Hepatocyte (in vitro differentiated cells): ENCODE measurements around the gene HTT. TPM values are rescaled to one million over a fixed set of nuclear protein-coding genes. Genes with fewer than 3 reads are reported as not detected.

Experiments
- DNase-seq: peaks from one replicate; pipeline ENCODE4 v3.0.0-alpha.2; 2016; ENCODE audit warnings: low spot score
- H2AFZ ChIP-seq: fragments of 200-600 bp; sonication (generic); 2 replicates; pipeline ENCODE4 v1.6.0; 2016; ENCODE audit warnings: antibody characterized with exemption, mild to moderate bottlenecking
- H3K27ac ChIP-seq: fragments of 200-600 bp; sonication (generic); 2 replicates; pipeline ENCODE4 v1.5.1; 2016; ENCODE audit warnings: mild to moderate bottlenecking
- H3K27me3 ChIP-seq: fragments of 200-600 bp; sonication (generic); 2 replicates; pipeline ENCODE4 v1.6.1; 2016
- H3K36me3 ChIP-seq: fragments of 200-600 bp; sonication (generic); replicated peaks from 2 replicates; pipeline ENCODE4 v1.5.1; 2016; ENCODE audit warnings: low read depth; ENCODE audit not compliant: insufficient read depth
- H3K4me1 ChIP-seq: fragments of 200-600 bp; sonication (generic); 2 replicates; pipeline ENCODE4 v1.5.1; 2016; ENCODE audit warnings: mild to moderate bottlenecking, moderate library complexity; ENCODE audit not compliant: insufficient read depth
- H3K4me2 ChIP-seq: fragments of 200-600 bp; sonication (generic); 2 replicates; pipeline ENCODE4 v1.6.0; 2016
- H3K4me3 ChIP-seq: fragments of 200-600 bp; sonication (generic); 2 replicates; pipeline ENCODE4 v1.5.1; 2016; ENCODE audit warnings: mild to moderate bottlenecking
- H3K79me2 ChIP-seq: fragments of 200-600 bp; sonication (generic); 2 replicates; pipeline ENCODE4 v1.6.0; 2017; ENCODE audit warnings: mild to moderate bottlenecking
- H3K9me2 ChIP-seq: fragments of 200-600 bp; sonication (generic); replicated peaks from 2 replicates; pipeline ENCODE4 v1.6.0; 2017; ENCODE audit warnings: mild to moderate bottlenecking; ENCODE audit not compliant: insufficient read depth
- H3K9me3 ChIP-seq: fragments of 200-600 bp; sonication (generic); 2 replicates; pipeline ENCODE4 v1.5.1; 2016; ENCODE audit warnings: low read depth, mild to moderate bottlenecking
- H4K20me1 ChIP-seq: fragments of 200-600 bp; sonication (generic); 2 replicates; pipeline ENCODE4 v1.6.0; 2016; ENCODE audit warnings: mild to moderate bottlenecking; ENCODE audit not compliant: insufficient read depth, poor library complexity, severe bottlenecking
- EZH2 ChIP-seq: fragments of 200-600 bp; sonication (generic); IDR thresholded peaks from 2 replicates; pipeline ENCODE4 v1.6.1; 2016; ENCODE audit warnings: antibody characterized with exemption, mild to moderate bottlenecking, borderline replicate concordance
- EZH2phosphoT487 ChIP-seq: fragments of 200-600 bp; sonication (generic); IDR thresholded peaks from one replicate; pipeline ENCODE4 v1.6.1; 2018; ENCODE audit warnings: antibody characterized with exemption, mild to moderate bottlenecking, low read depth, moderate library complexity; ENCODE audit not compliant: unreplicated experiment, severe bottlenecking
- WGBS: methylation state at CpG from one replicate; pipeline ENCODE4 v1.1.6; 2016; ENCODE audit warnings: low lambda C conversion rate; ENCODE audit errors: missing lambda C conversion rate; 5-methylcytosine and 5-hydroxymethylcytosine counted together
- polyA plus RNA-seq: library from polyadenylated mRNA; unstranded; fragments of >200 nt; fragmentation: Nextera tagmentation; extraction: Ambion mirVana; gene quantifications from 2 replicates; pipeline ENCODE4 v1.2.1, GENCODE V29; 2016
- total RNA-seq: library from RNA; depleted of rRNA; stranded (reverse); fragments of >200 nt; gene quantifications from 2 replicates; pipeline ENCODE4 v1.2.3, GENCODE V29; 2014
- TF ChIP-seq, protein P1 (sequence below): fragments of 200-600 bp; sonication (generic); IDR thresholded peaks from 2 replicates; pipeline ENCODE4 v1.5.1; 2016; ENCODE audit warnings: antibody characterized with exemption, mild to moderate bottlenecking; ENCODE audit not compliant: poor library complexity

Gene HTT
- total and polyA plus RNA-seq, 2 experiments from 2014 or later = 12.4 to 33.9 TPM

DNA sequence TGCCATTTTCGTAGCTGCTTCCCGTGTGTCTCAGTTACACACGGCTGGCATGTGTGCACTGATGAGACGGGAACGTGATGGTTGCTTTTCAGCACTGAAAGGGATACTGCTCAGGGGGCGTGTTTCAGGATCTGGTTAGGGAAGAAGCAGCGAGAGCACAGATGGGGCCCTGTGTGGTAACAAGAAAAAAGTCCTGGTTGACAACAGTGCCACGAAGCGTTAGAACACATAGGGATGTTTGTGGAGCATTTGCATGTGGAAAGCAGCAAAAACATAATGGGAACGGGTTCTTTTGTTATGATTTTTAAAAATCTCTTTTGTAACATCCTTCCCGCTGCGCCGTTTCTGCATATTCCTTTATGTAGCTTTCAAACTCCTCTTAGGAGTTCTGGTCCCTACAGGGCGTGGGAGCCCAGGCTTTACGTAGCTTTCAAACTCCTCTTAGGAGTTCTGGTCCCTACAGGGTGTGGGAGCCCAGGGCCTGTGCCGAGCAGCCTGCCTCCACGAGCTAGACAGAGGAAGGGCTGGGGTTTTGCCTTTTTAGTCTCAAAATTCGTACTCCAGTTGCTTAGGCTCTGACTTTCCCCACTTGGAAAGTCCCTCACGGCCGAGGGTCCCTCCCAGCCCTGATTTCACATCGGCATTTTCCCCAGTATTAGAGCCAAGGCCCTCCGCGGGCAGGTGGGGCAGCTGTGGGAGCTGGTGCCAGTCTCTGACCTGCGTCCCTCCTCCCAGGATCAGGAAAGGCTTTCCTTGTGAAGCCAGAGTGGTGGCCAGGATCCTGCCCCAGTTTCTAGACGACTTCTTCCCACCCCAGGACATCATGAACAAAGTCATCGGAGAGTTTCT is 163.5 kb downstream of the HTT start:
- no peaks in the 10 kb centered on the region for H3K9me2 ChIP-seq
- H3K4me3 ChIP-seq = no peak overlapping the region
- H3K9me3 ChIP-seq = no peaks in the 10 kb centered on the region
- no peak for DNase-seq
- no peak overlapping the region for H2AFZ ChIP-seq
- H3K79me2 ChIP-seq = no peaks in the 10 kb centered on the region
- WGBS = 92% methylated on average over 26 of the region's 26 CpGs
- H3K27me3 ChIP-seq = no peaks in the 10 kb centered on the region
- no peak overlapping the region for H3K27ac ChIP-seq
- H3K36me3 ChIP-seq = no peaks in the 10 kb centered on the region
- no peak overlapping the region for H3K4me2 ChIP-seq
- peaks cover 10% of the 10 kb centered on the region for H3K4me1 ChIP-seq
- TF ChIP-seq EZH2 = no peak
- TF ChIP-seq, protein P1, sequence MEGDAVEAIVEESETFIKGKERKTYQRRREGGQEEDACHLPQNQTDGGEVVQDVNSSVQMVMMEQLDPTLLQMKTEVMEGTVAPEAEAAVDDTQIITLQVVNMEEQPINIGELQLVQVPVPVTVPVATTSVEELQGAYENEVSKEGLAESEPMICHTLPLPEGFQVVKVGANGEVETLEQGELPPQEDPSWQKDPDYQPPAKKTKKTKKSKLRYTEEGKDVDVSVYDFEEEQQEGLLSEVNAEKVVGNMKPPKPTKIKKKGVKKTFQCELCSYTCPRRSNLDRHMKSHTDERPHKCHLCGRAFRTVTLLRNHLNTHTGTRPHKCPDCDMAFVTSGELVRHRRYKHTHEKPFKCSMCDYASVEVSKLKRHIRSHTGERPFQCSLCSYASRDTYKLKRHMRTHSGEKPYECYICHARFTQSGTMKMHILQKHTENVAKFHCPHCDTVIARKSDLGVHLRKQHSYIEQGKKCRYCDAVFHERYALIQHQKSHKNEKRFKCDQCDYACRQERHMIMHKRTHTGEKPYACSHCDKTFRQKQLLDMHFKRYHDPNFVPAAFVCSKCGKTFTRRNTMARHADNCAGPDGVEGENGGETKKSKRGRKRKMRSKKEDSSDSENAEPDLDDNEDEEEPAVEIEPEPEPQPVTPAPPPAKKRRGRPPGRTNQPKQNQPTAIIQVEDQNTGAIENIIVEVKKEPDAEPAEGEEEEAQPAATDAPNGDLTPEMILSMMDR = no peak
- no peak for TF ChIP-seq EZH2phosphoT487
- no peaks in the 10 kb centered on the region for H4K20me1 ChIP-seq

GRCh38 chr4:3238721-3239120 is 164.2 kb downstream of the HTT start:
- H4K20me1 ChIP-seq = no peaks in the 10 kb centered on the region
- no peak for TF ChIP-seq EZH2
- no peak for TF ChIP-seq EZH2phosphoT487
- TF ChIP-seq, protein P1 = no peak
- H3K4me2 ChIP-seq = no peak overlapping the region
- H2AFZ ChIP-seq = no peak overlapping the region
- no peaks in the 10 kb centered on the region for H3K9me2 ChIP-seq
- H3K27ac ChIP-seq = no peak overlapping the region
- no peaks in the 10 kb centered on the region for H3K9me3 ChIP-seq
- H3K79me2 ChIP-seq = no peaks in the 10 kb centered on the region
- WGBS = 89% methylated on average over 15 of the region's 18 CpGs
- DNase-seq = no peak
- H3K36me3 ChIP-seq = no peaks in the 10 kb centered on the region
- H3K4me3 ChIP-seq = no peak overlapping the region
- no peaks in the 10 kb centered on the region for H3K27me3 ChIP-seq
- H3K4me1 ChIP-seq = peaks cover 10% of the 10 kb centered on the region

GRCh38 chr4:3239303-3239702 is 164.8 kb downstream of the HTT start:
- Histone ChIP-seq H3K4me2 (no peak overlapping the region), H3K4me1 (peaks cover 10% of the 10 kb centered on the region), H3K9me3 (no peaks in the 10 kb centered on the region), H3K79me2 (no peaks in the 10 kb centered on the region), H3K27me3 (no peaks in the 10 kb centered on the region), H2AFZ (no peak overlapping the region), H3K4me3 (no peak overlapping the region), H4K20me1 (no peaks in the 10 kb centered on the region), H3K9me2 (no peaks in the 10 kb centered on the region), H3K27ac (no peak overlapping the region), H3K36me3 (no peaks in the 10 kb centered on the region)
- 96% methylated on average over 11 of the region's 11 CpGs for WGBS
- DNase-seq = no peak
- TF ChIP-seq EZH2 = no peak
- TF ChIP-seq, protein P1 = no peak
- no peak for TF ChIP-seq EZH2phosphoT487
